ENCODE measurements around the gene CTSE.

Gene CTSE

GRCh38 chr1:205998457-205999241 is 25.0 kb downstream of the CTSE start:
- TF ChIP-seq CEBPB (IDR thresholded peaks at IDR 0.05) (no peak), USF1 (IDR thresholded peaks at IDR 0.05) (no peak), MAX (IDR thresholded peaks at IDR 0.05) (no peak), EGR1 (IDR thresholded peaks at IDR 0.05) (no peak), CREB1 (IDR thresholded peaks at IDR 0.05; ENCODE audit: low read depth) (no peak), TAF1 (IDR thresholded peaks at IDR 0.05; ENCODE audit: low read depth) (no peak), NFIC (IDR thresholded peaks at IDR 0.05) (no peak), YY1 (IDR thresholded peaks at IDR 0.05; ENCODE audit: low read depth) (no peak), RAD21 (IDR thresholded peaks at IDR 0.05; ENCODE audit: low read depth) (no peak), TEAD4 (IDR thresholded peaks at IDR 0.05) (no peak), ZBTB7A (IDR thresholded peaks at IDR 0.05; ENCODE audit: low read depth) (no peak)

- TF ChIP-seq FOXM1 (IDR thresholded peaks at IDR 0.05; ENCODE audit: borderline replicate concordance, low read depth) (no peak), YY1 (IDR thresholded peaks at IDR 0.05; ENCODE audit: low read depth) (no peak), EGR1 (IDR thresholded peaks at IDR 0.05) (no peak), TEAD4 (IDR thresholded peaks at IDR 0.05) (no peak), EP300 (IDR thresholded peaks at IDR 0.05; ENCODE audit: borderline replicate concordance) (no peak)
These were observed 29.3 kb downstream of the CTSE start for GRCh38 chr1:205994346-205994745.

GRCh38 chr1:205993068-205993467 is 30.6 kb downstream of the CTSE start:
- no peak for TF ChIP-seq RAD21 (IDR thresholded peaks at IDR 0.05; ENCODE audit: low read depth)
- TF ChIP-seq USF1 (IDR thresholded peaks at IDR 0.05), result no peak
- no peak for TF ChIP-seq REST (IDR thresholded peaks at IDR 0.05; ENCODE audit: low read depth)
- no peak for TF ChIP-seq TAF1 (IDR thresholded peaks at IDR 0.05; ENCODE audit: low read depth)
- TF ChIP-seq TCF12 (IDR thresholded peaks at IDR 0.05; ENCODE audit: low read depth), result no peak
- no peak for TF ChIP-seq FOXM1 (IDR thresholded peaks at IDR 0.05; ENCODE audit: borderline replicate concordance, low read depth)
- TF ChIP-seq EP300 (IDR thresholded peaks at IDR 0.05; ENCODE audit: borderline replicate concordance), result no peak
- TF ChIP-seq CREB1 (IDR thresholded peaks at IDR 0.05; ENCODE audit: low read depth), result no peak
- no peak for TF ChIP-seq TEAD4 (IDR thresholded peaks at IDR 0.05)
- TF ChIP-seq EGR1 (IDR thresholded peaks at IDR 0.05), result no peak
- no peak for TF ChIP-seq MAX (IDR thresholded peaks at IDR 0.05)

- TF ChIP-seq TEAD4 (IDR thresholded peaks at IDR 0.05), result no peak
- TF ChIP-seq TCF12 (IDR thresholded peaks at IDR 0.05; ENCODE audit: low read depth), result peak; percentile 84
- no peak for TF ChIP-seq ZBTB7A (IDR thresholded peaks at IDR 0.05; ENCODE audit: low read depth)
- peak; percentile 66 for TF ChIP-seq NFIC (IDR thresholded peaks at IDR 0.05)
- TF ChIP-seq MAX (IDR thresholded peaks at IDR 0.05), result peak; percentile 61
- TF ChIP-seq YY1 (IDR thresholded peaks at IDR 0.05; ENCODE audit: low read depth), result 0 out of 2 replicates have a peak, but pooled peaks have one; percentile 17
- TF ChIP-seq EGR1 (IDR thresholded peaks at IDR 0.05), result 0 out of 2 replicates have a peak, but pooled peaks have one; percentile 12
- 0 out of 2 replicates have a peak, but pooled peaks have one; percentile 20 for TF ChIP-seq FOXM1 (IDR thresholded peaks at IDR 0.05; ENCODE audit: borderline replicate concordance, low read depth)
- peak; percentile 80; the same call in 1 of the 2 replicates for TF ChIP-seq EP300 (IDR thresholded peaks at IDR 0.05; ENCODE audit: borderline replicate concordance)
- no peak for TF ChIP-seq CREB1 (IDR thresholded peaks at IDR 0.05; ENCODE audit: low read depth)
- 0 out of 2 replicates have a peak, but pooled peaks have one; percentile 51 for TF ChIP-seq CEBPB (IDR thresholded peaks at IDR 0.05)
These were observed 31.3 kb downstream of the CTSE start for GRCh38 chr1:205992218-205992882.

- TF ChIP-seq FOXM1 (IDR thresholded peaks at IDR 0.05; ENCODE audit: borderline replicate concordance, low read depth) (no peak), TEAD4 (IDR thresholded peaks at IDR 0.05) (no peak), EP300 (IDR thresholded peaks at IDR 0.05; ENCODE audit: borderline replicate concordance) (no peak), ZBTB7A (IDR thresholded peaks at IDR 0.05; ENCODE audit: low read depth) (no peak), CEBPB (IDR thresholded peaks at IDR 0.05) (no peak), TCF12 (IDR thresholded peaks at IDR 0.05; ENCODE audit: low read depth) (no peak), CREB1 (IDR thresholded peaks at IDR 0.05; ENCODE audit: low read depth) (no peak), USF1 (IDR thresholded peaks at IDR 0.05) (no peak), TAF1 (IDR thresholded peaks at IDR 0.05; ENCODE audit: low read depth) (no peak), EGR1 (IDR thresholded peaks at IDR 0.05) (no peak), YY1 (IDR thresholded peaks at IDR 0.05; ENCODE audit: low read depth) (no peak), REST (IDR thresholded peaks at IDR 0.05; ENCODE audit: low read depth) (no peak), NFIC (IDR thresholded peaks at IDR 0.05) (no peak)
These were observed 32.5 kb downstream of the CTSE start for GRCh38 chr1:205991237-205991636.

Measured in Ishikawa (cell line).